GM04504 (cell line): Measurements from ENCODE around the gene NOL3.
A peak's percentile ranks its signal among the peaks of the same experiment; 100 is the strongest.

Experiments
- DNase-seq: peaks from one replicate; pipeline ENCODE4 v3.0.0-alpha.2; 2012; ENCODE audit warnings: low read depth

The NOL3 gene

DNA sequence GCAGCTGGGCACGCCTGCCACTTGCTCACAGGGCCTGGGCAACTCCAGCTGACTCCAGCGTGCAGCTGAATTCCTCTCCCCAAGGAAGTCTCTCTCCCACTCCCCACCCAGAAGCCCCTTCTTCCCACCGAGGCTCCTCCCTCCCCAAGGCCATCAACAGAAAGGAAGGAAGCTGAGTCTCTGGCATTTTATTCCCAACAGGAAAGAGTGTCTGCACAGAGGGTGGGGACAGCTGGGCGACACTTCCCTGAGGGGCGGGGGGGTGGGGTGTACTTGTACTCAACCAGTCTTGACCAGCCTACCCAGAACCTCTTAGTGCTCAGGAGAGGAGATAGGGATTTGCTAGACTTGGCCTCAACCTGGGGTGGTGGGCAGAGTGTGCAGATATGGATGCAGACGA lies 19.7 kb downstream of the NOL3 start, which contains the start of gene EXOC3L1:
EXOC3L1 (minus strand) TSS at position 96 of the 400 bp plus-strand sequence. CDS start 460 bp downstream, outside the sequence.
- no peak for DNase-seq

DNA sequence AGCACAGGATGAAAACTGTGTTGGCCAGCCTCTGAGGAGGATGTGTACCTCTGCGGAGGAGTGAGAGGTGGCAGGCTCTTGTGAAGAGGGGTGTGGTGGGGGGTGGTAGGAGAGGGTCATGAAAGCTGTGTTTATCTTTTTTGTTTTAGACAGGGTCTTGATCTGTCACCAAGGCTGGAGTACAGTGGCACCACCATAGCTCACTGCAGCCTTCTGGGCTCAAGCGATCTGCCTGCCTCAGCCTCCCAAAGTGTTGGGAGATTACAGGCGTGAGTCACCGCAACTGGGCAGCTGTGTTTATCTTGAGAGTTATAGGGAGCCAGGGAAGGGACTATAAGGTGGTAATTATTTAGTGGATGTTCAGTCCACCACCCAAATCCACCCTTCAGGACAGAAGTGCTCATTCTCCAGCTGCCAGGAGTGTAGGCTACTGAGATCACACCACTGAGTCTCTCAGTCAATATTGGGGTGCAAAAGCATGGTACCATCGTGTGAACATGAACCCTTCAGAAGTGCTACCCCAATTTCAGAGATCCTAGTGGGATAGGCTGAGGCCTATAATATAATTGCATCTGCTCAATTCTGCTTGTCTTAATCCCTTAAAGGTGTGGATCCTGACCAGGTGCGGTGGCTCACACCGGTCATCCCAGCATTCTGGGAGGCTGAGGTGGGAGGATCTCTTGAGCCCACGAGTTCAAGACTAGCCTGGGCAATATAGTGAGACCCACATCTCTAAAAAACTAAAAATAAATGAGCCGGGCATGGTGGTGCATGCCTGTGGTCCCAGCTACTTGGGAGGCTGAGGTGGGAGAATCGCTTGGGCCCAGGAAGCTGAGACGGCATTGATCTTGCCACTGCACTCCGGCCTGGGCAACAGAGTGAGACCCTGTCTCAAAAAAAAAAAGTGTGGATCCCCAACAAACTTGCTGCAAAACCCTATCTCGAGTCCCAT lies 20.4 kb downstream of the NOL3 start:
- DNase-seq, result no peak

DNA sequence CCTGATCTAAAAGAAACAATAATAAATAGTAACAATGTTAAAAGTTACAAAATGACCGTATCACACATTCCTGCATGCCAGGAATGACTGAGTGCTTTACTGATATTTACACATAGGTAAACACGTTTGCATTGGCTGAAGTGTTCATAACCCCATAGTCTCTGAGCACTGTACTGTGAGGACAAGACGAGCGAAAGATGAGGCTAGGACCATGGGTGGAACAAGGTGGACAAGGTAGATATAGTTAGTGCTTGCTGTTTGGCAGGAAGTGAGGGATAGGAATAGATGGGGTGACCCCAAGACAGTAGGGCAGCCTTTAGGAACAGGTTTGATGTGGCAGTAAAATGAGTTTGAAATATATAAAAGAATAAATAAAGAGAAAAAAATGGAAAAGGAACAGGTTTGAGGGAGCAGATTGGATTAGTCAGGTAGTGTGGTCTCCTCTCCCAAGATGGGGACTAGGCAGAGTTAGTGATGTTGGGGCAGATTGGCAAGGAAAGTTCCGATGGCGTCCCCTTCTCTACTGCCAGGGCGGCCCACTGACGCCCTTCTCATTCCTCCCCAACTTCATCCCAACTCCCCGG lies 21.2 kb downstream of the NOL3 start:
- no peak for DNase-seq

DNA sequence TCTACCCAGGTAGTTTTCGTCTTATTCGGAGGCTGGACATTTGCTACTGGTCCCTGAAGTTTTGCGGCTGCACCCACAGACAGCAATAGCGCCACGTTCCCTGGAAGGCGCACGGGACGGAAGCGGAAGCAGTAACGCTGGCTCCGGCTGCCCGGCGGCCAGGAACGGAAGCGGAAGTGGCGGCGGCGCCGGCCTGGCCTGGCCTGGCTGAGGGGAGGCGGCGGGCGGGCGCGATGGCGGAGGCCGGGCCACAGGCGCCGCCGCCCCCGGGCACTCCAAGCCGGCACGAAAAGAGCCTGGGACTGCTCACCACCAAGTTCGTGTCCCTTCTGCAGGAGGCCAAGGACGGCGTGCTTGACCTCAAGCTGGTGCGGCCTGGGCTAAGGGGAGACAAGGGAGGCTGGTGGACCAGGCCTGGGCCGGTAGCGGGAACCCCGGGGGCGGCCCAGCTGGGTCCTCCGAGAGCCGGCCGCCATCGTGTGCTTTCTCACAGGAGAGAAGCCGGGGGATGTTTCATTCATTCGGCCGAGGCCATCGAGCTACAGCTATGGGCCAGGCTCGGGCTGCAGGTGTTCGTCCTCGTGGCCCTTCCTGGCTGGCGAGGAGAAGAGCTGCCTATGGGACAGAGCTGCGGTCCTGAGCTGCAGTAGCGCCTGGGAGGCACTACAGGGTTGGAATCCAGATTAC lies 21.8 kb downstream of the NOL3 start, which contains the start of gene E2F4:
E2F4 (plus strand) TSS at position 161 of the 687 bp plus-strand sequence; CDS start at position 234, 73 bp downstream.
- DNase-seq, result peak; percentile 84

DNA sequence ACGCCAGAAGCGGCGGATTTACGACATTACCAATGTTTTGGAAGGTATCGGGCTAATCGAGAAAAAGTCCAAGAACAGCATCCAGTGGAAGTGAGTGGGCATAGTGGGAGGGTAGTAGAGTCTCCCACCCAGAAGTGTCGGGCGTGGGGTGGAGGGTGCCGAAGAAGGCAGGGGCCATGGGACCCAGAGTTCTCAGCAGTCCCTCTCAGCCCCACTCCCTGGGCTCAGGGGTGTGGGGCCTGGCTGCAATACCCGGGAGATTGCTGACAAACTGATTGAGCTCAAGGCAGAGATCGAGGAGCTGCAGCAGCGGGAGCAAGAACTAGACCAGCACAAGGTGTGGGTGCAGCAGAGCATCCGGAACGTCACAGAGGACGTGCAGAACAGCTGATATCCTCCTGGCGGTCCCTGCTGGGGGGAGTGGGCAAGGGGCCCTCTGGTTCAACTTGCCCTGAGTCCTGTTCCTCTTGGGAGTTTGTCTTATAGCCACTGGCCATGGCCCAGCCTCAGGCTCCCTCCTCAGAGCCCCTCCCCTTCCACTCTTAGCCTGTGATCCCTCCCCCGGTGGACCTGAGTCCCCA lies 22.5 kb downstream of the NOL3 start:
- no peak for DNase-seq

DNA sequence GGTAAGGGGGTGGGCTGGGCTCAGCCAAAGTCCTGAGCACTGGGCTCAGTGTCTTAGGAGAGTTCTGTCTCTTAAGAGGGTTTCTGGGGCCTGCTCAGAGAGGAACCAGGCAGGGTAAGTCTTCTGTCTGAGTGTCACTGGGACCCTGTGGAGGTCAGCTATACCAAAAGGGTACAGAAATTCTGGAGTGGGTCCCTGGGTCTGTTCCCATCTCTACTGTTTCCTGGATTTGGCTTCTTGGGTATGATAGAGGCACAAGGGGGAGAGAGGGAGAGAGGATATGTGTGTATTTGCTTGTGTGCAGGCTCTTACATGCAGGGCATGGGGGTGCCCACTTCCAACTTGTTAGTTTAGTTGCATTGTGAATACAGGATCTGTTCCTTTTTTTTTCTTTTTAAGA lies 23.2 kb downstream of the NOL3 start:
- no peak for DNase-seq

DNA sequence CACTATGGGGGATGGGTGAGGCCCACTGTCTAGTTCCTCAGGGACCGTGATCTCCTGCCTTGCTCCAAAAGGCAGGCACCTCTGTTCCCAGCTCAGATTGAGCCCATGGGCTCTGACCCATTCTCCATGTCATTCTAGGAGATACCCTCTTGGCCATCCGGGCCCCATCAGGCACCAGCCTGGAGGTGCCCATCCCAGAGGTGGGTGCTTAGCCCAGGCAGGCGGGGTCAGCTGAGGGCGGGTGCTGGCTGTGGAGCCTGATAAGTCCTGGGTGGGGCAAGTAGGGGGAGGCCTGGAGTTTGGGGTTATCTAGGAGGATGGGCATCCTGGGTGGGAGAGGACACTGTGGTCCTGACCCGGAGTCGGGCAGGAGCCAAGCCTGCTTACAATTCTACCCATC lies 23.9 kb downstream of the NOL3 start:
- no peak for DNase-seq

DNA sequence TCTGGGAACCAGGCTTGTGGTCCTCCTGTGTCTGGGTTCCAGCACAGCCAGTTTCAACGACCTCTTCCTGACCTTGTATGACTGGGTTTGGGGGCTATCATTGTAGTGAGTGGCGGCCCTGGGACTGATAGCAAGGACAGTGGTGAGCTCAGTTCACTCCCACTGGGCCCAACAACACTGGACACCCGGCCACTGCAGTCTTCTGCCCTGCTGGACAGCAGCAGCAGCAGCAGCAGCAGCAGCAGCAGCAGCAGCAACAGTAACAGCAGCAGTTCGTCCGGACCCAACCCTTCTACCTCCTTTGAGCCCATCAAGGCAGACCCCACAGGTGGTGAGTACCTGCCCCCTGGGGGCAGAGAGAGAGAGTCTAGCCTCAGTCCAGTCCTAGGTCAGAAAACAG lies 25.3 kb downstream of the NOL3 start:
- no peak for DNase-seq

DNA sequence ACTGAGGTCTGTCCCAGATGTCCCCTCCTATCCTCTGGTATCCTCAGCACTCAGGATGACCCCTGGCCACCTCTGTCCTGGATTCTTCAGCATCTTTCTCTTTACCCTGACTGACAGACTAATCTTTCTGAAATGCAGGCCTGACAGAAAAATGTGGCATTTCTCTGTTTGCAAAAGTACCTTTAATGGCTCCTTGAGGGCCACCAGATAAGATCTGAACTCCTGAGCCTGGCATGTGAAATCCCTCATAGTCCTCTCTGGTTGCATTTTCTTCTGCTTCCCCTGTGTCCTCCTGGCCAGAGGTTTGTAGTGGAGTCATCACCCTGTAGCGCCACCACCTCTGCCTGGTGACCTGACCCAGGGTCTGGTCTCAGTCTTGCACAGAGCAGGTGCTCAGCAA lies 26.5 kb downstream of the NOL3 start:
- DNase-seq, result no peak

DNA sequence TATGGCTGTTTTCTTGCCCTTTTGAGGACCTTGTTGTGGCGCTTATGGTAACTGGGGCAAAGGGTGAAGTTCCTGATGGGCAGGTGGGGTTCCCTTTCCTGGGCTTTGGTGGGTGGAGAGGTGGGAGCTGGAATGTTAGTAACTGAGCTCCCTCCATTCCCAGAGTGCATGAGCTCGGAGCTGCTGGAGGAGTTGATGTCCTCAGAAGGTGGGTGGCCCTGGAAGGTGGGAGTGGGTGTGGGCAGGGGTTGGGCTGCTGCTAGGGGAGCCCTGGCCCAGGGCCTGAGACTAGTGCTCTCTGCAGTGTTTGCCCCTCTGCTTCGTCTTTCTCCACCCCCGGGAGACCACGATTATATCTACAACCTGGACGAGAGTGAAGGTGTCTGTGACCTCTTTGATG lies 27.4 kb downstream of the NOL3 start:
- no peak for DNase-seq

DNA sequence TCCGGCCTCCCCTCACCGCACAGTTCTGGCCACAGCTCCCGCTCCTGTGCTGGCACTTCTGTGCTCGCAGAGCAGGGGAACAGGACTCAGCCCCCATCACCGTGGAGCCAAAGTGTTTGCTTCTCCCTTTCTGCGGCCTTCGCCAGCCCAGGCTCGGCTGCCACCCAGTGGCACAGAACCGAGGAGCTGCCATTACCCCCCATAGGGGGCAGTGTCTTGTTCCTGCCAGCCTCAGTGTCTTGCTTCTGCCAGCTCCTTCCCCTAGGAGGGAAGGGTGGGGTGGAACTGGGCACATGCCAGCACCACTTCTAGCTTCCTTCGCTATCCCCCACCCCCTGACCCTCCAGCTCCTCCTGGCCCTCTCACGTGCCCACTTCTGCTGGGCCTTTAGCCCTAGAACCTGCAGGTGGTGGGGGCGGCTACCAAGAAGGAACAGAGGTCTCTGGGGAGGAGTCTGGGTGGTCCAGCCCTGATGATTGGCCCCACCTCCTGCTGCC lies 27.9 kb downstream of the NOL3 start:
- no peak for DNase-seq

DNA sequence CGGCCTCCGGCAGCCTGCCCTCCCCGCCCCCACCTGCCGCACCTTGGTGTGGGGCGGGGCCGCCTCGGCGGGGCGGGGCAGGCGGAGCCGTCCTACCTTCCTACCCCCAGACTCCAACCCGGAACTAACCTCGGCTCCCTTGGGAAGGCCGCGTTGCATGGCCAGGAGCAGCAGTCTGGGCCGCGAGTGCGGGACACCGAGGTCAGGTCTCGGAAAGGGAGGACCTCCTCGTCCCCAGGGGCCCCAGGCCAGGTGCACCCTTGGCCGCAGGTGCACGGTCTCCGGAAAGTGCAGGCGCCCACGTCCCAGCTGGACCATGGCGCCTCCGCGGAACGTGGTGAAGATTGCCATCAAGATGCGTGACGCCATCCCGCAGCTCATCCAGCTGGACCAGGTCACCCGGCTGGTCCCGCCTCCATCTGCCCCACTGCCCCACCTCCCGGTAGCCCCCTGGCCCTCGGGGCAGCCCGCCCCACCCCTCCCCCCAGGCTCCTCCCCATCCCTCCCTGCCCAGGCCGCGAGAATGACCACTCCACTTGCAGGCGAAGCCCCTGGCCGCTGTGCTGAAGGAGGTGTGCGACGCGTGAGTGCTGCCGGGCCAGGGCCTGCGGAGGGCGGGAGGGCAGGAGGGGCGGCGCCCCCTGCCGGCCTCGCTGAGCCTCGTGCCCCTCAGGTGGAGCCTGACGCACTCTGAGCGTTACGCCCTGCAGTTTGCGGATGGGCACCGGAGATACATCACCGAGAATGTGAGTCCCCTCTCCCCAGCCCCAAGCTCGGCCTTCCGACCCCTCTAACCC lies 28.9 kb downstream of the NOL3 start, which contains the start of gene ELMO3:
ELMO3 (plus strand) TSS at position 121 of the 797 bp plus-strand sequence; CDS start at position 317, 196 bp downstream.
- no peak for DNase-seq

DNA sequence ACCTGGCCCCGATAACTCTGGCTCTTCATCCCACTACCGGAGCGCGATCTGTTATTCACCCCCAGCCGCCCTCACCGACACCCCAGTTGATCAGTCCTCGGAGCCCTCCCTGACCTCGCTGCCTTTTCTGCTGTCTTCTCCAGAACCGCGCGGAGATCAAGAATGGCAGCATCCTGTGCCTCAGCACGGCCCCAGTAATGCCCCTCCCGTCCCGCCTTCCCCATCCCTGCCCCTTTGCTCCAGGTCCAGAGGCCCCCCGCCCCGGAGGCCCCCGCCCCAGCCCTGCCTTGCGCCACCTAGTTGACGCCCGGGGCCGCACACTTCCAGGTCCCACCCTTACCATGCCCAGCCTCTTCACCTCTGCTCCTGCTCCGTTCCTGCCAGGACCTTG lies 29.5 kb downstream of the NOL3 start:
- DNase-seq, result no peak

DNA sequence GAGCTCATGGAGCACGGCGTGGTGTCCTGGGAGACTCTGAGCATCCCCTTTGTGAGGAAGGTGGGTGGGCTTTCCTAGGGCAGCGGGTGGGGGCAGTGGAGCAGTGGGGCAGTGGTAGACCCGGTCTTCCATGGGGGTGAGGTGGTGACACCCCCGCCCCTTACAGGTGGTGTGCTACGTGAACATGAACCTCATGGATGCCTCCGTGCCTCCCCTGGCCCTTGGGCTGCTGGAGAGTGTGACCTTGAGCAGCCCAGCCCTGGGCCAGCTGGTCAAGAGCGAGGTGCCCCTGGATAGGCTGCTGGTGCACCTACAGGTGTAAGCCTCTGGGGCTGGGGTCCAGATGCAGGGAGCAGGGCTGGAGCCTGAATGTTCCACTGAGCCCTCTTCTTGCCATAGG lies 30.2 kb downstream of the NOL3 start:
- no peak for DNase-seq

DNA sequence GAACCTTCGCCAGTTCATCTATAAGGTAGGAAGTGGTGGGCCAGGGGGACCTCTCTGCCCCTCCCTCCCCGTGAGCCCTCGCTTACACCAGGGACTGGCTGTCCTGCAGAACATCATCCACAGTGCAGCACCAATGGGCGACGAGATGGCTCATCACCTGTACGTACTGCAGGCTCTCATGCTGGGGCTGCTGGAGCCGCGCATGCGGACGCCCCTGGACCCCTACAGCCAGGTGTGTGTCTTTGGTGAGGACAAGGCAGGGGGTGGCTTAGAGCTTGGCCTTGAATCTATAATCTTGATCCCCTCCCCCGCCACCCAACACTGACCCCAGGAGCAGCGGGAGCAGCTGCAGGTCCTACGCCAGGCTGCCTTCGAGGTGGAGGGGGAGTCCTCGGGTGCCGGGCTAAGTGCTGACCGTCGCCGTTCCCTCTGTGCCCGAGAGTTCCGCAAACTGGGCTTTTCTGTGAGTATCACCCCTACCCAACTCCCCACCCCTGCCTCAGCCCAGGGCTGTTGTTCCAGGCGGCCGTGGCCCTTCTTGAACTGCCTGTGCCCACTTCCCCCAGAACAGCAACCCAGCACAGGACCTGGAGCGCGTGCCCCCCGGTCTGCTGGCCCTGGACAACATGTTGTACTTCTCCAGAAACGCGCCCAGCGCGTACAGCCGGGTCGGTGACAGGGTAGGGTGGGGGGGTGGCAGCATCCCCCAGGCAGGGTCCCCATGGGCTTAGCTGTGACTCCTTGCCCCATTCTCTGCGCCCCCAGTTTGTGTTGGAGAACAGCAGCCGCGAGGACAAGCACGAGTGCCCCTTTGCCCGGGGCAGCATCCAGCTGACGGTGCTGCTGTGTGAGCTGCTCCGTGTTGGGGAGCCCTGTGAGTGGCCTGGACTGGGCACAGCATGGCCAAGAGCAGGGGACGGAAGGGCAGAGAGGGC lies 31.3 kb downstream of the NOL3 start:
- no peak for DNase-seq

DNA sequence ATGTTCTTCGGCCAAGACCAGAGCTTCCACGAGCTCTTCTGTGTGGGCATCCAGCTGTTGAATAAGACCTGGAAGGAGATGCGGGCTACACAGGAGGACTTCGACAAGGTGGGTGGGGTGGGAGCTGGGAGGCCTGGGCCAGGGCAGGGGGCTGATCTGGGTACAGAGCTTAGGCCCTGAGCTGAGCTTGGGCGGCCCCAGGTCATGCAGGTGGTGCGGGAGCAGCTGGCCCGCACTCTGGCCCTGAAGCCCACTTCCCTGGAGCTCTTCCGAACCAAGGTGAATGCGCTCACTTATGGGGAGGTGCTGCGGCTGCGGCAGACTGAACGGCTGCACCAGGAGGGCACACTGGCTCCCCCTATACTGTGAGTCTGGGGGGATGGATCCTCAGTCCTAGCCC lies 32.1 kb downstream of the NOL3 start:
- DNase-seq, result no peak

DNA sequence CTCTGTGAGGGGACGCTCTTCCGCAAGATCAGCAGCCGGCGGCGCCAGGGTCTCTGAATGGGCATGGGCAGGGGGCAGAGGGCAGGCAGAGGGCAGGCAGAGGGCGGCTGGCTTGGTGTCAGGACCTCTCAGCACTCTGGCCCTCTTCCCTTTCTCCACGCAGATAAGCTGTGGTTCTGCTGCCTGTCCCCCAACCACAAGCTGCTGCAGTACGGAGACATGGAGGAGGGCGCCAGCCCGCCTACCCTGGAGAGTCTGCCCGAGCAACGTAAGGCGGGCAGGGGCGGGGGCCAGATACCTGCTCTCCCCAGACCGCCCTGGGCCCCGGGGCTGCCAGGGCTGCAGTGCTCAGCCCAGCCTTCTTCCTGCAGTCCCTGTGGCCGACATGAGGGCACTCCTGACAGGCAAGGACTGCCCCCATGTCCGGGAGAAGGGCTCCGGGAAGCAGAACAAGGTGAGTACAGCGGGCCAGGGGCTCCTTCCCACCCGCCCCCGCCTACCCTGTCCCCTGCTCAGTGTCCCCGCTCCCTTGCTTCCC lies 32.7 kb downstream of the NOL3 start:
- DNase-seq, result no peak

DNA sequence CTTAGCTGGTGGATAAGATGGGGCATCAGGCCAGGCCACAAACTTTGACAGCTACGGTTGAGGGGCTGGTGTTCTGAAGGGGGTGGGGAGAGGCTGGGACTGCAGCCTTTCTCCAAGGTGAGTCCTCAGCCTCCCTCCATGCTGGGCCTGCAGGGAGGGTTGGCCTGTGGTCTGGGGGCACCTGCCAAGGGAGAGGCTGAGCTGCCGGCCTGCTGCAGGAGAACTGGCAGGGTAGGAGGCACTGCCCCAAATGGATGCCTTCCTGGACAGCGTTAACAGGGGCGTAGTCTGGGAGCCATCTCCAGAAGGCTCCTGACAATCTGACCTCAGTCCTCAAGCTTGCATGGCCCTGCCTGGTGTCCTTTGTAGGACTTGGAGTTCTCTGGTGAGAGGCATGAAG lies 33.7 kb downstream of the NOL3 start:
- DNase-seq, result no peak

DNA sequence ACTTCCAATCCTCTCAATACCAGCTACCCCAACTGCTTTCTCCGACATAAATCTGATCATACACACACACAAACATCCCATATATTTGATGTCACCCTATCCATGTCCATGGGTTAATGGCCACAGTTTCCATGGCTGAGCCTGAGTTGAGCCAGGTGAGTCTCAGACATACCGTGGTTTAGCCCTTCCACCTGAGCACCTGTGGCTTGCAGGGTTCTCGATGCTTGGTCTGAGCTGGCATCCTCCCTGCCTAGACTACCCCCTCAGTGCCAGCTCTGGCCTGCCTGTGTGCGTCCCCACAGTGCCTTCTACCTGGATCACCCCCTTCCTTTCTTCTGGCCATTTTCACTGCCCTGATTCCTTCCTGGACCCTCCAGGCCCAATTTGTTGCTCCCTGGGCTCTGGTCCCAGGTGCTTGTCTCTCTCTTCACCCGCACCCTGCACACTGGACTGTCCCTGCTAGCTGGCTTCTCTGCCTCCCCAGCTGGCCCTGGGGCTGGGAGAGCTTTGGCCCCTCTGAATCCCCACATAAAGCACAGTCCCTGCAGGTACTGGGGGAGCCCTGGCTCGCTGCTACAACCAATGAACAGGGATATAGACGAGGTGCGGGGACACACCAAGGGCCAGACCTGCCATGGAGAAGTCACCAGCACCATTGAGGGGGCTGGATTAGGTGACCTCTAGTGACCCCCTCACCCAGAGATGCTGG lies 35.9 kb downstream of the NOL3 start:
- DNase-seq, result no peak
